ENCODE measurements around the gene REELD1. TPM values are rescaled to one million over a fixed set of nuclear protein-coding genes. Genes with fewer than 3 reads are reported as not detected.

Gene REELD1
- total and polyA plus RNA-seq, 12 donors: 0.12 to 1.4 (median 0.22) TPM; not detected in 6

GRCh38 chr4:146175541-146176453, 38.5 kb upstream of the REELD1 start, which contains the start of gene LSM6:
LSM6 (plus strand) TSS chr4:146175718; CDS start chr4:146182922, 7,204 bp downstream.
- peaks cover 8 to 50% (median 42%) of the 10 kb centered on the region in 9 donors for H3K4me1 ChIP-seq
- peak within 1 kb of the TSS; percentile 80 to 97 (median 95) for H3K27ac ChIP-seq
- no peaks in the 10 kb centered on the region for H3K9me3 ChIP-seq
- DNase-seq (peak; percentile 87 to 91), ATAC-seq (peak; percentile 96 to 99 (median 98))
- peak within 1 kb of the TSS; percentile 74 to 97 (median 94) for H3K4me3 ChIP-seq
- no peaks in the 10 kb centered on the region for H3K27me3 ChIP-seq
- H3K36me3 ChIP-seq: no peaks in the 10 kb centered on the region
- intact Hi-C loops (cut with DNase I): loop anchor here in 4 of 10 donors (10.0 kb wide), 5 partner anchors 61 to 441 kb away; partner anchors contain the start of genes ZNF827 (in 2 of the 4) and SLC10A7 (in 1 of the 4)
- peak in 5 of 9 donors; percentile 17 to 48 (median 35) for TF ChIP-seq CTCF (IDR thresholded peaks at IDR 0.05)
- WGBS, 2 donors: 0 to 1% methylated on average over 75 of the region's 75 CpGs

DNA sequence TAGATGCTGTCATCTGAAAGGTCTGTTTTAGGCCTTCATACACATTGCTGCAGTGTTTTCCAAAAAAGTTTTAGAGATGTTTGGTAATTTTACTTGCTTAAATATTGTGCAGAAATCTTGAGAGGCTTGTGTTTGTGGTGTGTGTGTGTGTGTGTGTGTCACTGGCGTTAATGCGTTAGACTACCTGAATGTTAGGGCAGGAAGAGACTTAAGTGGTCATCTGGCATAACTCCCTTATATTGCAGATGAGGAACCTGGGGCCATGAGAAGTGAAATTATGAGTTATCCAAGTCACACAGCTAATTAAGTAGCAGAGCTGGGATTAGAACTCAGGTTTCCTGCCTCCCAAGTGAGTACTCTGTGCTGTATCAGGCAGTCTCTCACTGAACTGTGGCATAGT, 37.4 kb upstream of the REELD1 start:
- Histone ChIP-seq H3K9me3 (no peaks in the 10 kb centered on the region), H3K27me3 (no peaks in the 10 kb centered on the region), H3K4me3 (peak overlapping the region in 9 of 10 donors; percentile 74 to 97 (median 94)), H3K36me3 (no peaks in the 10 kb centered on the region), H3K4me1 (peaks cover 8 to 54% (median 44%) of the 10 kb centered on the region in 9 donors), H3K27ac (no peak overlapping the region)
- intact Hi-C loops (cut with DNase I): loop anchor here in 4 of 10 donors (10.0 kb wide), 5 partner anchors 62 to 442 kb away; partner anchors contain the start of genes ZNF827 (in 2 of the 4) and SLC10A7 (in 1 of the 4)
- 59 to 86% methylated on average over 2 of the region's 2 CpGs for WGBS, 2 donors
- DNase-seq (no peak), ATAC-seq (no peak)
- TF ChIP-seq CTCF (IDR thresholded peaks at IDR 0.05): no peak

DNA sequence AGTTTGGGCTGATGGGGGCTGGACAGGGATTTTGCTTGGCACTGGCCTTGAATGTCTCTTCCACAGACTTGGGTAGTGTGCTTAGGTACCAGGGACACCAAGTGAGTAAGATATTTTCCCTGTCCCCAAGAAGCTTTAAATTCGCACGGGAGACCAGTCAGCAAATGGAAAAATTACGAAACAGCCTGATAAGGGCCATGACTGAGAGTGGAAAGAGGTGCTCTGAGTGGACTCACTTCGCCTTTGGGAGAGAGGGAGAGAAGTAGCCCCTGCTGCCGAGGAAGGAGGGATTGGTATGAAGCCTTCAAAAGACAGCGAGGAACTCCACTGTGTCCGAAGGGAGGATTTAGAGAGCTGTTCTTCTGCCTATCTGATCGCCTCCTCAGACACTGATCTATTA, 36.2 kb upstream of the REELD1 start:
- no peak overlapping the region for H3K27ac ChIP-seq
- DNase-seq: no peak
- intact Hi-C loops (cut with DNase I): loop anchor here in 4 of 10 donors (10.0 kb wide), 5 partner anchors 63 to 443 kb away; partner anchors contain the start of genes ZNF827 (in 2 of the 4) and SLC10A7 (in 1 of the 4)
- H3K36me3 ChIP-seq: peaks cover 0 to 5% (median 0%) of the 10 kb centered on the region in 9 donors
- H3K4me3 ChIP-seq: no peak overlapping the region
- peaks cover 8 to 57% (median 44%) of the 10 kb centered on the region in 9 donors for H3K4me1 ChIP-seq
- no peak for ATAC-seq
- TF ChIP-seq CTCF (IDR thresholded peaks at IDR 0.05): no peak
- 72% methylated on average over 8 of the region's 8 CpGs for WGBS, 2 donors
- no peaks in the 10 kb centered on the region for H3K9me3 ChIP-seq
- no peaks in the 10 kb centered on the region for H3K27me3 ChIP-seq

GRCh38 chr4:146179784-146180370, 34.5 kb upstream of the REELD1 start:
- DNase-seq: no peak
- Histone ChIP-seq H3K36me3 (peaks cover 0 to 23% (median 3%) of the 10 kb centered on the region in 9 donors), H3K4me1 (peaks cover 8 to 57% (median 44%) of the 10 kb centered on the region in 9 donors), H3K27me3 (no peaks in the 10 kb centered on the region), H3K9me3 (no peaks in the 10 kb centered on the region), H3K27ac (no peak overlapping the region), H3K4me3 (no peak overlapping the region)
- no peak for TF ChIP-seq CTCF (IDR thresholded peaks at IDR 0.05)
- no peak for ATAC-seq
- WGBS, 2 donors: 55 to 56% methylated on average over 7 of the region's 7 CpGs
- intact Hi-C loops (cut with DNase I): loop anchor here in 4 of 10 donors (10.0 kb wide), 6 partner anchors 65 to 445 kb away; partner anchors contain the start of genes ZNF827 (in 2 of the 4) and SLC10A7 (in 1 of the 4)
